K562 (cell line): ENCODE data around the gene BRAP. TPM values are rescaled to one million over a fixed set of nuclear protein-coding genes. Genes with fewer than 3 reads are reported as not detected.

Experiments
- ARNT ChIP-seq, 2 experiments: fragments of 450-650 bp; IDR thresholded peaks; 2 replicates each; pipeline ENCODE4 v1.6.1; 2016; ENCODE audit warnings: mild to moderate bottlenecking in 1 of 2
- BDP1 ChIP-seq: IDR thresholded peaks from 3 replicates; pipeline ENCODE4 v1.6.1; 2011; ENCODE audit not compliant: insufficient read length, insufficient read depth
- CLOCK ChIP-seq: fragments of 250-450 bp; sonication (Bioruptor Pico); IDR thresholded peaks from 2 replicates; pipeline ENCODE4 v1.4.0; 2020; ENCODE audit warnings: mild to moderate bottlenecking, moderate library complexity, borderline replicate concordance
- CTCF ChIP-seq, 3 experiments: IDR thresholded peaks in 2 of 3; conservative IDR thresholded peaks in 1 of 3; 2 replicates each; pipeline ENCODE4 v1.5.1; 2011 to 2012; ENCODE audit warnings: low read length in 3 of 3, mild to moderate bottlenecking in 3 of 3, control low read depth in 2 of 3, improper control_type of control experiment in 1 of 3, inconsistent platforms in 1 of 3, low read depth in 1 of 3, mixed read lengths in 1 of 3, moderate library complexity in 1 of 3; ENCODE audit not compliant: insufficient read depth in 2 of 3
- ELF4 ChIP-seq: fragments of 450-650 bp; formaldehyde crosslinking; IDR thresholded peaks from 2 replicates; pipeline ENCODE4 v1.4.0; 2022; ENCODE audit warnings: missing genetic modification characterization
- GATAD2A ChIP-seq: fragments of 450-650 bp; IDR thresholded peaks from 2 replicates; pipeline ENCODE4 v1.6.1; 2017
- HOMEZ ChIP-seq: fragments of 250-450 bp; sonication (Bioruptor Pico); IDR thresholded peaks from 2 replicates; pipeline ENCODE4 v1.4.0; 2020; ENCODE audit warnings: mild to moderate bottlenecking, moderate library complexity
- ILK ChIP-seq: fragments of 450-650 bp; IDR thresholded peaks from 2 replicates; pipeline ENCODE4 v1.6.1; 2016; ENCODE audit warnings: missing genetic modification characterization, low read depth, mild to moderate bottlenecking, missing compliant biosample characterization, moderate library complexity, borderline replicate concordance
- KHSRP ChIP-seq: fragments of 450-650 bp; IDR thresholded peaks from 2 replicates; pipeline ENCODE4 v1.6.1; 2017
- NCOA2 ChIP-seq, 2 experiments: fragments of 450-650 bp; IDR thresholded peaks; 2 replicates each; pipeline ENCODE4 v1.6.1; 2018; ENCODE audit warnings: mild to moderate bottlenecking in 2 of 2, moderate library complexity in 1 of 2; ENCODE audit not compliant: partially characterized antibody in 2 of 2
- NFYB ChIP-seq: IDR thresholded peaks from 2 replicates; pipeline ENCODE4 v1.6.1; 2011; ENCODE audit warnings: mild to moderate bottlenecking, moderate library complexity; ENCODE audit not compliant: insufficient read length; ENCODE audit errors: extremely low read depth
- PHB ChIP-seq: fragments of 250-450 bp; sonication (Bioruptor Pico); IDR thresholded peaks from 2 replicates; pipeline ENCODE4 v1.5.0; 2021
- POLR2AphosphoS5 ChIP-seq: IDR thresholded peaks from 2 replicates; pipeline ENCODE4 v1.6.1; 2011; ENCODE audit warnings: mild to moderate bottlenecking, low read depth, low read length, moderate library complexity; ENCODE audit not compliant: control insufficient read depth, insufficient read depth
- SMAD3 ChIP-seq: fragments of 450-650 bp; formaldehyde crosslinking; conservative IDR thresholded peaks from 2 replicates; pipeline ENCODE4 v1.4.0; 2020; ENCODE audit warnings: mild to moderate bottlenecking
- SMARCB1 ChIP-seq: IDR thresholded peaks from 2 replicates; pipeline ENCODE4 v1.6.1; 2011; ENCODE audit warnings: improper control_type of control experiment, low read depth; ENCODE audit not compliant: insufficient read length
- SP1 ChIP-seq: sonication (generic); formaldehyde crosslinking; IDR thresholded peaks from 2 replicates; pipeline ENCODE4 v1.8.1; 2022; ENCODE audit warnings: mild to moderate bottlenecking, missing genetic modification reagents
- TBL1XR1 ChIP-seq, 2 experiments: IDR thresholded peaks; 2 replicates each; pipeline ENCODE4 v1.6.1; 2012; ENCODE audit warnings: improper control_type of control experiment in 2 of 2, low read length in 2 of 2, mild to moderate bottlenecking in 1 of 2
- TCF15 ChIP-seq: fragments of 250-450 bp; sonication (Bioruptor Pico); IDR thresholded peaks from 2 replicates; pipeline ENCODE4 v1.8.0; 2022; ENCODE audit warnings: moderate library complexity, mild to moderate bottlenecking, inconsistent platforms
- TEAD1 ChIP-seq, 2 experiments: fragments of 450-650 bp in 1 of 2; sonication (generic) in 1 of 2; formaldehyde crosslinking; IDR thresholded peaks; 2 replicates each; pipeline versions ENCODE4 v1.4.0 to v1.8.0; 2020 to 2022; ENCODE audit warnings: mild to moderate bottlenecking in 2 of 2, missing genetic modification reagents in 1 of 2
- XRCC3 ChIP-seq: fragments of 450-650 bp; IDR thresholded peaks from 2 replicates; pipeline ENCODE4 v1.6.1; 2017; ENCODE audit warnings: mild to moderate bottlenecking, moderate library complexity
- ZFP30 ChIP-seq: fragments of 250-450 bp; sonication (Bioruptor Pico); IDR thresholded peaks from 2 replicates; pipeline ENCODE4 v1.8.0; 2022; ENCODE audit warnings: moderate library complexity, mild to moderate bottlenecking, inconsistent platforms, borderline replicate concordance
- ZKSCAN3 ChIP-seq: fragments of 250-450 bp; sonication (Bioruptor Pico); IDR thresholded peaks from 2 replicates; pipeline ENCODE4 v1.4.0; 2020
- ZNF224 ChIP-seq: sonication (generic); formaldehyde crosslinking; IDR thresholded peaks from 2 replicates; pipeline ENCODE4 v1.8.0; 2022; ENCODE audit warnings: mild to moderate bottlenecking, missing genetic modification reagents
- ZNF507 ChIP-seq: conservative IDR thresholded peaks from 2 replicates; pipeline ENCODE4 v1.6.1; 2017; ENCODE audit warnings: missing genetic modification characterization, missing compliant biosample characterization
- ZNF717 ChIP-seq: fragments of 250-450 bp; sonication (Bioruptor Pico); IDR thresholded peaks from 2 replicates; pipeline ENCODE4 v1.5.0; 2021
- ZNF785 ChIP-seq: fragments of 250-450 bp; sonication (Bioruptor Pico); IDR thresholded peaks from 2 replicates; pipeline ENCODE4 v1.4.0; 2020; ENCODE audit warnings: mild to moderate bottlenecking
- polyA plus RNA-seq, 8 experiments: library from polyadenylated mRNA; depleted of rRNA in 4 of 8; stranded (reverse) in 5 of 8; unstranded in 3 of 8; fragments of >200 nt; fragmentation: Nextera tagmentation in 2 of 8; fragmentation: Illumina TruSeq in 1 of 8; extraction: Ambion mirVana in 2 of 8; extraction: Trizol in 1 of 8; gene quantifications; 2 replicates each; pipeline versions ENCODE4 v1.2.1 to v1.2.3, GENCODE V29; 2011 to 2014; ENCODE audit warnings: inconsistent platforms in 1 of 8, missing spikeins in 1 of 8
- total RNA-seq, 7 experiments: library from RNA; depleted of rRNA in 6 of 7; stranded (reverse); fragments of >200 nt in 6 of 7; fragmentation: Illumina TruSeq in 2 of 7; extraction: Trizol in 2 of 7; gene quantifications; 2 replicates each; pipeline versions ENCODE4 v1.2.1 to v1.2.3, GENCODE V29; 2011 to 2021; ENCODE audit warnings: low replicate concordance in 1 of 7

Gene BRAP
- total and polyA plus RNA-seq, 9 of the 15 experiments (the other 6 are each of a cell fraction or from before 2014, with no cell fraction given) = 2.2 to 32.6 (median 27.5) TPM

- TF ChIP-seq ZFP30 = no peak
- no peak; a peak in 1 of 4 replicates for TF ChIP-seq TBL1XR1 (IDR thresholded peaks at IDR 0.05; ENCODE audit: low read length in 2 of 2)
- TF ChIP-seq TEAD1 (CRISPR knock-in tag; IDR thresholded peaks at IDR 0.05) = no peak
- no peak for TF ChIP-seq NCOA2 (IDR thresholded peaks at IDR 0.05; ENCODE audit: partially characterized antibody in 2 of 2)
- no peak for TF ChIP-seq ELF4 (CRISPR knock-in tag)
- TF ChIP-seq CTCF (IDR thresholded peaks at IDR 0.05 in 2 of 3, conservative IDR thresholded peaks at IDR 0.05 in 1 of 3; ENCODE audit: insufficient read depth in 2 of 3, low read depth in 1 of 3, low read length in 3 of 3) = no peak
- TF ChIP-seq PHB (CRISPR knock-in tag) = no peak
- TF ChIP-seq NFYB = no peak
- TF ChIP-seq HOMEZ (CRISPR knock-in tag) = no peak
- TF ChIP-seq CLOCK = no peak
- no peak for TF ChIP-seq SMARCB1
- no peak for TF ChIP-seq KHSRP
- no peak for TF ChIP-seq POLR2AphosphoS5
- 0 out of 2 replicates have a peak, but pooled peaks have one; percentile 5 for TF ChIP-seq SMAD3 (CRISPR knock-in tag)
- TF ChIP-seq XRCC3 = no peak
- no peak for TF ChIP-seq ZKSCAN3 (CRISPR knock-in tag)
- no peak for TF ChIP-seq BDP1
- no peak for TF ChIP-seq ILK (tag)
- TF ChIP-seq ZNF224 = no peak
- no peak for TF ChIP-seq ZNF785 (CRISPR knock-in tag)
- TF ChIP-seq GATAD2A = no peak
- no peak for TF ChIP-seq SP1 (CRISPR knock-in tag)
- no peak for TF ChIP-seq ZNF717 (CRISPR knock-in tag)
- no peak for TF ChIP-seq ARNT (IDR thresholded peaks at IDR 0.05)
- TF ChIP-seq TCF15 (CRISPR knock-in tag) = no peak
- TF ChIP-seq ZNF507 = no peak
Measured at GRCh38 chr12:111705672-111706071, 19.9 kb upstream of the BRAP start (continued).
